SK-N-MC (cell line): ENCODE results near the gene SIGLEC10.

Experiments
- EZH2 ChIP-seq: fragments of 200-600 bp; sonication (generic); IDR thresholded peaks from one replicate; pipeline ENCODE4 v1.6.1; 2017; ENCODE audit warnings: antibody characterized with exemption
- FOXP2 ChIP-seq: optimal IDR thresholded peaks from 2 replicates; pipeline ENCODE3; 2011; ENCODE audit warnings: mild to moderate bottlenecking, moderate library complexity; ENCODE audit not compliant: insufficient read depth; ENCODE audit errors: extremely low read length, control extremely low read depth
- POLR2AphosphoS5 ChIP-seq: IDR thresholded peaks from 2 replicates; pipeline ENCODE4 v1.6.1; 2012; ENCODE audit warnings: mild to moderate bottlenecking, low read depth, low read length, borderline replicate concordance

- no peak for TF ChIP-seq EZH2
- TF ChIP-seq POLR2AphosphoS5: no peak
- TF ChIP-seq FOXP2: no peak
These were observed 40.7 kb upstream of the SIGLEC10 start, which contains the start of gene SIGLEC8 for GRCh38 chr19:51458051-51458645.
